Measurements from ENCODE around the gene SETBP1. TPM values are rescaled to one million over a fixed set of nuclear protein-coding genes. Genes with fewer than 3 reads are reported as not detected.
A peak's percentile ranks its signal among the peaks of the same experiment; 100 is the strongest.

The SETBP1 gene
- total and polyA plus RNA-seq, 2 of the 4 experiments (the other 2 are of a cell fraction), result 0.19 to 0.36 TPM

DNA sequence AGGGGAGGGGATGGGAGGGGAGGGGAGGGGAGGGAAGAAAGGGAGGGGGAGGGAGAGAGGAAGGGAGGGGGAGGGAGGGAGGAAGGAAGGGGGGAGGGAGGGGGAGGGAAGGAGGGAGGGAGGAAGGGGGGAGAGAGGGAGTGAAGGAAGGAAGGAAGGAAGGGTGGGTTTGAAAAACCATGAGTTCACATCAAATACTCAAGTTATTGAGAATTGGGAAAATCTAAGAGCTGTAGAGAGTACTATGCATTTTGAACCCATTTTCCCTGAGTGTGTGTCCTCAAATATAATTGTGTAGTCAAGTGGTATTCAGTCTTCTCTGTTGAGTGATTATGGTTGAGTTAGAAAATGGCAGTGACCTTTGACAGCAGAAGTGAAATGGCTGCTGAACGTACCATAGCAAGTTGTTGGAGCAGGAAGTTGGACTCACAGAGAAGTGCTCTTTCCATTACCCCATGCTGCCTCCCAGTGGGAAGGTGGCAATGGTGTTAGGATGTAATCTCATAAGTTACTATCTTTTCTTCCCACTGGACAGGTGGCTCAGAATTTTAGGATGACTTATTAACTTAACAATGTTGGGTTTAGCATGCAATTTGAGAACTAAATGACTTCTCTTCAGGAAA, 214.6 kb downstream of the SETBP1 start:
- Histone ChIP-seq H4K5ac (ENCODE audit: low read depth, low read length) (no peak overlapping the region), H3K4ac (ENCODE audit: low read depth, low read length) (no peak overlapping the region), H2AK9ac (replicated peaks; ENCODE audit: low read depth, low read length, poor library complexity) (no peak overlapping the region), H2BK120ac (ENCODE audit: low read depth, low read length) (no peak overlapping the region), H3K14ac (replicated peaks; ENCODE audit: low read depth, low read length) (no peak overlapping the region), H4K8ac (ENCODE audit: low read depth in 2 of 2, low read length in 2 of 2) (no peak overlapping the region), H3K23ac (ENCODE audit: low read depth, low read length) (no peak overlapping the region; the same call in 1 of the 2 replicates), H3K36me3 (ENCODE audit: control insufficient read depth, insufficient read depth, low read length) (no peaks in the 10 kb centered on the region), H2AFZ (replicated peaks; ENCODE audit: low read length, poor library complexity) (no peak overlapping the region), H3K4me2 (ENCODE audit: low read depth, low read length) (no peak overlapping the region), H3K9me3 (ENCODE audit: control insufficient read depth, insufficient read depth, low read length) (no peaks in the 10 kb centered on the region), H2BK5ac (ENCODE audit: low read depth, low read length, poor library complexity, severe bottlenecking) (no peak overlapping the region), H2BK20ac (ENCODE audit: low read depth, low read length) (no peak overlapping the region), H3K9me1 (ENCODE audit: insufficient read depth, low read length) (no peaks in the 10 kb centered on the region), H3K56ac (ENCODE audit: extremely low read depth, insufficient read depth, low read length) (no peak overlapping the region), H2AK5ac (ENCODE audit: low read depth, low read length) (no peak overlapping the region), H3K9ac (ENCODE audit: low read depth, low read length) (no peak overlapping the region), H3K4me1 (ENCODE audit: control insufficient read depth, insufficient read depth, low read length) (no peaks in the 10 kb centered on the region), H3K27me3 (ENCODE audit: control insufficient read depth, insufficient read depth, low read length) (no peaks in the 10 kb centered on the region), H3K27ac (ENCODE audit: insufficient read depth, low read length) (no peak overlapping the region), H3K4me3 (ENCODE audit: insufficient read depth, low read depth, low read length) (no peak overlapping the region), H2BK15ac (ENCODE audit: low read depth, low read length) (no peak overlapping the region), H4K91ac (ENCODE audit: insufficient read depth, low read depth, low read length) (no peak overlapping the region), H4K20me1 (ENCODE audit: insufficient read depth, low read length) (no peaks in the 10 kb centered on the region), H3K18ac (ENCODE audit: low read depth, low read length) (no peak overlapping the region), H3K79me1 (ENCODE audit: low read depth in 1 of 2, low read length in 2 of 2) (no peaks in the 10 kb centered on the region)
- dilution Hi-C loops (cut with HindIII; ENCODE audit: low sequenced_read_pairs, unreplicated experiment) (no loop called here), intact Hi-C loops (cut with micrococcal nuclease) (loop anchor here (1.0 to 10.0 kb wide), 3 partner anchors 216 to 1278 kb away; no protein-coding TSS in a partner anchor), in situ Hi-C loops (cut with MboI; ENCODE audit: low sequenced_read_pairs) (loop anchor here (25.0 kb wide), 1 partner anchor 758 kb away; no protein-coding TSS in a partner anchor)
- ChIA-PET CTCF (no interaction called here), POLR2A (ENCODE audit: unreplicated experiment) (no interaction called here)
- ATAC-seq (ENCODE audit: low read depth) (no peak), DNase-seq (peak; percentile 45)
- no TSS peak for BruUV-seq (replicated peaks)
- TF ChIP-seq, protein P1, sequence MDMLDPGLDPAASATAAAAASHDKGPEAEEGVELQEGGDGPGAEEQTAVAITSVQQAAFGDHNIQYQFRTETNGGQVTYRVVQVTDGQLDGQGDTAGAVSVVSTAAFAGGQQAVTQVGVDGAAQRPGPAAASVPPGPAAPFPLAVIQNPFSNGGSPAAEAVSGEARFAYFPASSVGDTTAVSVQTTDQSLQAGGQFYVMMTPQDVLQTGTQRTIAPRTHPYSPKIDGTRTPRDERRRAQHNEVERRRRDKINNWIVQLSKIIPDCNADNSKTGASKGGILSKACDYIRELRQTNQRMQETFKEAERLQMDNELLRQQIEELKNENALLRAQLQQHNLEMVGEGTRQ (IDR thresholded peaks at IDR 0.05; ENCODE audit: low read depth, low read length), result no peak
- TF ChIP-seq NFE2L2 (IDR thresholded peaks at IDR 0.05; ENCODE audit: low read depth, low read length) (no peak), SMC3 (IDR thresholded peaks at IDR 0.05; ENCODE audit: low read depth, low read length) (peak; percentile 28; the same call in 1 of the 2 replicates), RFX5 (IDR thresholded peaks at IDR 0.05; ENCODE audit: low read depth, low read length) (no peak), CHD1 (IDR thresholded peaks at IDR 0.05; ENCODE audit: low read depth, low read length) (no peak), FOS (IDR thresholded peaks at IDR 0.05; ENCODE audit: low read depth, low read length) (no peak), RAD21 (IDR thresholded peaks at IDR 0.05; ENCODE audit: low read length) (peak; percentile 60), BHLHE40 (IDR thresholded peaks at IDR 0.05; ENCODE audit: low read depth, low read length) (no peak), MAFK (IDR thresholded peaks at IDR 0.05; ENCODE audit: low read depth, low read length) (no peak), RCOR1 (IDR thresholded peaks at IDR 0.05; ENCODE audit: insufficient replicate concordance, low read length) (no peak), MXI1 (IDR thresholded peaks at IDR 0.05; ENCODE audit: borderline replicate concordance, low read depth, low read length) (no peak)
- TF ChIP-seq, protein P2, sequence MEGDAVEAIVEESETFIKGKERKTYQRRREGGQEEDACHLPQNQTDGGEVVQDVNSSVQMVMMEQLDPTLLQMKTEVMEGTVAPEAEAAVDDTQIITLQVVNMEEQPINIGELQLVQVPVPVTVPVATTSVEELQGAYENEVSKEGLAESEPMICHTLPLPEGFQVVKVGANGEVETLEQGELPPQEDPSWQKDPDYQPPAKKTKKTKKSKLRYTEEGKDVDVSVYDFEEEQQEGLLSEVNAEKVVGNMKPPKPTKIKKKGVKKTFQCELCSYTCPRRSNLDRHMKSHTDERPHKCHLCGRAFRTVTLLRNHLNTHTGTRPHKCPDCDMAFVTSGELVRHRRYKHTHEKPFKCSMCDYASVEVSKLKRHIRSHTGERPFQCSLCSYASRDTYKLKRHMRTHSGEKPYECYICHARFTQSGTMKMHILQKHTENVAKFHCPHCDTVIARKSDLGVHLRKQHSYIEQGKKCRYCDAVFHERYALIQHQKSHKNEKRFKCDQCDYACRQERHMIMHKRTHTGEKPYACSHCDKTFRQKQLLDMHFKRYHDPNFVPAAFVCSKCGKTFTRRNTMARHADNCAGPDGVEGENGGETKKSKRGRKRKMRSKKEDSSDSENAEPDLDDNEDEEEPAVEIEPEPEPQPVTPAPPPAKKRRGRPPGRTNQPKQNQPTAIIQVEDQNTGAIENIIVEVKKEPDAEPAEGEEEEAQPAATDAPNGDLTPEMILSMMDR (conservative IDR thresholded peaks at IDR 0.05; ENCODE audit: low read depth, low read length), result peak; percentile 50
- TF ChIP-seq, protein P3, sequence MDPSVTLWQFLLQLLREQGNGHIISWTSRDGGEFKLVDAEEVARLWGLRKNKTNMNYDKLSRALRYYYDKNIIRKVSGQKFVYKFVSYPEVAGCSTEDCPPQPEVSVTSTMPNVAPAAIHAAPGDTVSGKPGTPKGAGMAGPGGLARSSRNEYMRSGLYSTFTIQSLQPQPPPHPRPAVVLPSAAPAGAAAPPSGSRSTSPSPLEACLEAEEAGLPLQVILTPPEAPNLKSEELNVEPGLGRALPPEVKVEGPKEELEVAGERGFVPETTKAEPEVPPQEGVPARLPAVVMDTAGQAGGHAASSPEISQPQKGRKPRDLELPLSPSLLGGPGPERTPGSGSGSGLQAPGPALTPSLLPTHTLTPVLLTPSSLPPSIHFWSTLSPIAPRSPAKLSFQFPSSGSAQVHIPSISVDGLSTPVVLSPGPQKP (IDR thresholded peaks at IDR 0.05; ENCODE audit: borderline replicate concordance, low read depth, low read length), result no peak
- WGBS, 2 experiments (ENCODE audit: extremely low coverage in 2 of 2, insufficient read length in 1 of 2), result no CpG with 5 or more reads among the region's 1 CpG

All from IMR-90 (cell line).